H9 (cell line): Measurements from ENCODE around the gene NDUFS2. TPM values are rescaled to one million over a fixed set of nuclear protein-coding genes. Genes with fewer than 3 reads are reported as not detected.

Experiments
- DNase-seq: peaks from one replicate; pipeline ENCODE4 v3.0.0-alpha.2; 2017
- H2AFZ ChIP-seq: one replicate; pipeline ENCODE4 v1.6.1; 2013; ENCODE audit warnings: mild to moderate bottlenecking, low read length, control low read depth, moderate library complexity
- H2AK5ac ChIP-seq: 2 replicates; pipeline ENCODE4 v1.6.1; 2013; ENCODE audit warnings: low read length, control low read depth, mixed read lengths; ENCODE audit not compliant: insufficient read length
- H2BK120ac ChIP-seq: one replicate; pipeline ENCODE4 v1.6.1; 2013; ENCODE audit warnings: low read depth, mild to moderate bottlenecking, low read length, control low read depth, inconsistent platforms; ENCODE audit not compliant: poor library complexity, severe bottlenecking
- H2BK12ac ChIP-seq: 2 replicates; pipeline ENCODE4 v1.6.1; 2013; ENCODE audit warnings: low read length, control low read depth, mixed read lengths, low read depth; ENCODE audit not compliant: insufficient read length
- H2BK15ac ChIP-seq: 2 replicates; pipeline ENCODE4 v1.6.1; 2013; ENCODE audit warnings: low read depth, low read length, control low read depth
- H2BK20ac ChIP-seq: one replicate; pipeline ENCODE4 v1.6.1; 2013; ENCODE audit warnings: low read depth, mild to moderate bottlenecking, low read length, control low read depth, inconsistent platforms; ENCODE audit not compliant: poor library complexity, severe bottlenecking
- H2BK5ac ChIP-seq: 2 replicates; pipeline ENCODE4 v1.6.1; 2013; ENCODE audit warnings: low read length, control low read depth, mixed read lengths; ENCODE audit not compliant: insufficient read length
- H3K14ac ChIP-seq: 2 replicates; pipeline ENCODE4 v1.6.1; 2013; ENCODE audit warnings: low read length, control low read depth; ENCODE audit not compliant: insufficient read depth
- H3K18ac ChIP-seq: 2 replicates; pipeline ENCODE4 v1.6.1; 2013; ENCODE audit warnings: low read depth, mild to moderate bottlenecking, mixed read lengths, low read length, control low read depth; ENCODE audit not compliant: insufficient read length
- H3K23ac ChIP-seq: 2 replicates; pipeline ENCODE4 v1.6.1; 2013; ENCODE audit warnings: low read length, control low read depth, mixed read lengths, low read depth; ENCODE audit not compliant: insufficient read length
- H3K23me2 ChIP-seq: 2 replicates; pipeline ENCODE4 v1.6.1; 2013; ENCODE audit warnings: low read depth, mild to moderate bottlenecking, mixed read lengths, low read length, control low read depth; ENCODE audit not compliant: insufficient read length, poor library complexity, severe bottlenecking
- H3K27ac ChIP-seq: 2 replicates; pipeline ENCODE4 v1.5.1; 2013; ENCODE audit warnings: low read length, control low read depth, mixed read lengths, low read depth; ENCODE audit not compliant: insufficient read length
- H3K27me3 ChIP-seq: 2 replicates; pipeline ENCODE4 v1.6.1; 2013; ENCODE audit warnings: low read length, control low read depth, inconsistent platforms; ENCODE audit not compliant: insufficient read depth
- H3K4ac ChIP-seq: 2 replicates; pipeline ENCODE4 v1.6.1; 2013; ENCODE audit warnings: low read depth, mild to moderate bottlenecking, control low read depth, inconsistent platforms, low read length, moderate library complexity
- H3K4me1 ChIP-seq: 2 replicates; pipeline ENCODE4 v1.6.1; 2013; ENCODE audit warnings: low read length, control low read depth, inconsistent platforms; ENCODE audit not compliant: insufficient read depth
- H3K4me2 ChIP-seq: 2 replicates; pipeline ENCODE4 v1.6.1; 2013; ENCODE audit warnings: low read length, control low read depth, mixed read lengths; ENCODE audit not compliant: insufficient read length, insufficient read depth
- H3K56ac ChIP-seq: 2 replicates; pipeline ENCODE4 v1.6.1; 2013; ENCODE audit warnings: low read depth, mild to moderate bottlenecking, mixed read lengths, low read length, control low read depth; ENCODE audit not compliant: insufficient read length
- H3K79me1 ChIP-seq: 2 replicates; pipeline ENCODE4 v1.6.1; 2013; ENCODE audit warnings: low read depth, mild to moderate bottlenecking, moderate library complexity, low read length, control low read depth, inconsistent platforms; ENCODE audit not compliant: insufficient read depth, poor library complexity, severe bottlenecking
- H3K79me2 ChIP-seq: 2 replicates; pipeline ENCODE4 v1.6.1; 2013; ENCODE audit warnings: low read length, control low read depth, inconsistent platforms; ENCODE audit not compliant: insufficient read depth
- H3K9ac ChIP-seq: 2 replicates; pipeline ENCODE4 v1.6.1; 2013; ENCODE audit warnings: low read length, control low read depth, mixed read lengths; ENCODE audit not compliant: insufficient read length; ENCODE audit errors: extremely low read depth
- H3K9me3 ChIP-seq: one replicate; pipeline ENCODE4 v1.6.1; 2013; ENCODE audit warnings: low read depth, low read length, inconsistent platforms; ENCODE audit not compliant: control insufficient read depth
- H3T11ph ChIP-seq: one replicate; pipeline ENCODE4 v1.6.1; 2013; ENCODE audit warnings: mild to moderate bottlenecking, low read length, control low read depth, inconsistent platforms
- H4K20me1 ChIP-seq: one replicate; pipeline ENCODE4 v1.6.1; 2013; ENCODE audit not compliant: control insufficient read depth, insufficient read length, insufficient read depth
- H4K5ac ChIP-seq: 2 replicates; pipeline ENCODE4 v1.6.1; 2013; ENCODE audit warnings: low read depth, mild to moderate bottlenecking, mixed read lengths, low read length, control low read depth; ENCODE audit not compliant: insufficient read length
- H4K8ac ChIP-seq: replicated peaks from 2 replicates; pipeline ENCODE4 v1.6.1; 2013; ENCODE audit warnings: low read length, control low read depth, mixed read lengths, low read depth; ENCODE audit not compliant: insufficient read length
- H4K91ac ChIP-seq: 2 replicates; pipeline ENCODE4 v1.6.1; 2013; ENCODE audit warnings: low read depth, mild to moderate bottlenecking, moderate library complexity, mixed read lengths, low read length, control low read depth; ENCODE audit not compliant: insufficient read length
- H3K27ac Mint-ChIP-seq, 3 experiments: 2 replicates in 2 of 3; 3 replicates in 1 of 3; pipeline ENCODE4 v1.8.0; 2020 to 2021; ENCODE audit warnings: mixed read lengths in 3 of 3, mild to moderate bottlenecking in 1 of 3, moderate library complexity in 1 of 3
- H3K27me3 Mint-ChIP-seq: 2 replicates; pipeline ENCODE4 v1.8.0; 2021; ENCODE audit warnings: low read depth, mild to moderate bottlenecking, moderate library complexity, mixed read lengths
- H3K36me3 Mint-ChIP-seq, 3 experiments: 2 replicates in 2 of 3; 3 replicates in 1 of 3; pipeline ENCODE4 v1.8.0; 2020 to 2021; ENCODE audit warnings: low read depth in 3 of 3, mixed read lengths in 3 of 3; ENCODE audit not compliant: insufficient read depth in 1 of 3
- H3K4me1 Mint-ChIP-seq, 2 experiments: 2 replicates each; pipeline ENCODE4 v1.8.0; 2020; ENCODE audit warnings: mixed read lengths in 2 of 2
- H3K4me3 Mint-ChIP-seq, 2 experiments: 2 replicates in 1 of 2; 3 replicates in 1 of 2; pipeline ENCODE4 v1.8.0; 2020 to 2021; ENCODE audit warnings: mild to moderate bottlenecking in 2 of 2, mixed read lengths in 2 of 2, moderate library complexity in 1 of 2
- H3K9me3 Mint-ChIP-seq, 2 experiments: 2 replicates in 1 of 2; 3 replicates in 1 of 2; pipeline ENCODE4 v1.8.0; 2020; ENCODE audit warnings: mild to moderate bottlenecking in 2 of 2, mixed read lengths in 2 of 2, moderate library complexity in 1 of 2
- CTCF ChIP-seq: fragments of 200-600 bp; sonication (generic); conservative IDR thresholded peaks from 3 replicates; pipeline ENCODE4 v1.8.0; 2021; ENCODE audit warnings: antibody characterized with exemption, mild to moderate bottlenecking
- WGBS: extraction: QIAGEN DNeasy Blood & Tissue Kit; methylation state at CpG from one replicate; pipeline ENCODE4 v1.1.7; 2013; ENCODE audit warnings: missing lambda C conversion rate, low lambda C conversion rate, mixed read lengths; ENCODE audit not compliant: insufficient read length; ENCODE audit errors: extremely low coverage; 5-methylcytosine and 5-hydroxymethylcytosine counted together
- total RNA-seq: library from RNA; stranded (reverse); gene quantifications from 2 replicates; pipeline ENCODE4 v1.2.1, GENCODE V29; 2021

Gene NDUFS2
- total RNA-seq, 1 experiment from 2014 or later, result 84.5 TPM

- Histone ChIP-seq H3K27ac (no peak overlapping the region), H3K56ac (no peak overlapping the region), H3K9ac (no peak overlapping the region), H3K4me2 (no peak overlapping the region), H4K5ac (no peak overlapping the region), H3K4ac (no peak overlapping the region), H4K91ac (no peak overlapping the region), H2BK15ac (no peak overlapping the region), H3K18ac (no peak overlapping the region), H3K9me3 (no peaks in the 10 kb centered on the region), H2BK20ac (no peak overlapping the region), H3T11ph (no peak overlapping the region), H2AFZ (no peak overlapping the region), H2AK5ac (no peak overlapping the region), H4K20me1 (peaks cover 3% of the 10 kb centered on the region), H2BK5ac (no peak overlapping the region), H3K4me1 (no peaks in the 10 kb centered on the region), H2BK120ac (no peak overlapping the region), H3K79me2 (no peaks in the 10 kb centered on the region), H3K23ac (no peak overlapping the region), H4K8ac (no peak overlapping the region), H3K79me1 (no peaks in the 10 kb centered on the region), H3K23me2 (no peaks in the 10 kb centered on the region), H2BK12ac (no peak overlapping the region), H3K27me3 (no peaks in the 10 kb centered on the region), H3K14ac (no peak overlapping the region)
- no peak for DNase-seq
- Mint-ChIP-seq H3K4me1 (peaks cover 4 to 10% of the 10 kb centered on the region in 2 experiments; a peak in 3 of 4 replicates), H3K27ac (no peak overlapping the region), H3K36me3 (peaks cover 0 to 8% (median 8%) of the 10 kb centered on the region in 3 experiments; a peak in 4 of 7 replicates), H3K27me3 (peaks cover 2% of the 10 kb centered on the region; the same call in 1 of the 2 replicates), H3K9me3 (no peaks in the 10 kb centered on the region), H3K4me3 (no peak overlapping the region)
- no CpG with 5 or more reads among the region's 3 CpGs for whole genome bisulfite sequencing
- TF ChIP-seq CTCF, result no peak
Measured at GRCh38 chr1:161187311-161187710, 14.9 kb upstream of the NDUFS2 start.
